Activated T-helper 1 cell treated with anti-CD3 and anti-CD28 coated beads, Interleukin-12 subunit alpha, Interleukin-12 subunit beta, Interleukin-2, Interleukin-4 antibody, amounts not matched to agents 30 ng/mL and 10 ng/mL and 1 ng/mL, durations not matched to agents 14 hours and 24 hours and 36 hours (primary cell): ENCODE data around the gene RIC3. TPM values are rescaled to one million over a fixed set of nuclear protein-coding genes. Genes with fewer than 3 reads are reported as not detected.

Source experiments
- DNase-seq: peaks from one replicate; pipeline ENCODE4 v3.0.0; 2021; ENCODE audit warnings: low spot score
- H3K27ac Mint-ChIP-seq: one replicate; pipeline ENCODE4 v1.8.0; 2021; ENCODE audit warnings: mild to moderate bottlenecking, mixed read lengths
- H3K27me3 Mint-ChIP-seq: one replicate; pipeline ENCODE4 v1.8.0; 2022; ENCODE audit warnings: mild to moderate bottlenecking, moderate library complexity, mixed read lengths; ENCODE audit not compliant: insufficient read depth
- H3K36me3 Mint-ChIP-seq: one replicate; pipeline ENCODE4 v1.8.0; 2021; ENCODE audit warnings: low read depth, mixed read lengths
- H3K4me1 Mint-ChIP-seq: one replicate; pipeline ENCODE4 v1.8.0; 2021; ENCODE audit warnings: low read depth, mixed read lengths
- H3K4me3 Mint-ChIP-seq: one replicate; pipeline ENCODE4 v1.8.0; 2021; ENCODE audit warnings: mild to moderate bottlenecking, moderate library complexity, mixed read lengths
- H3K9me3 Mint-ChIP-seq: one replicate; pipeline ENCODE4 v1.8.0; 2021; ENCODE audit warnings: mixed read lengths
- intact Hi-C: fragments of 100-400 bp; cut with micrococcal nuclease; formaldehyde crosslinking; loops from one replicate; pipeline ENCODE4 v1.15.1; 2024
- total RNA-seq: library from RNA; stranded (reverse); gene quantifications from 2 replicates; pipeline ENCODE4 v1.2.3, GENCODE V29; 2022

RIC3 gene
- total RNA-seq, 1 donor from 2014 or later = 4.7 TPM

DNA sequence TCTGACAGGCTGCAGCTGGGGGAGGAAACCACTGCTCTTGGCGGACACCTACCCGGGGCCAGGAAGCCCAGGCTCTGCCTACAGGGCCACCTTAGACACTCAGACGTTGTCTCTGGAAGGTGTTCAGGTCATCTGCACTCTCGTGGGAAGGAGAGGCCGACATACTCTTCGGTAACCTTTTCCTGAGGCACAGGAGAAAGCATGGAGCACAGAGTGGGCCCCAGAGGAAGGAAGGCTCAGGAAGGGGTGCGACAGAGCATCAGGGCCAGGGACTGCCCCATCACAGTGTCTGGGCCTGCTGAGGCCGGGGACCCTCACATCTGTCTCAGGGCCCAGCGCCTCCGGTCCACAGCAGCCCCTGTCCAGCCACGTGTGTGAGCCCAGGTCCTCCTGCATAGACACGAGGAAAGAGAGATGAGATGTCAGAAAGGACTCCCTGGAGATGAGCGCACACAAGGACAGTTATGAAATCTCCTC is 106.0 kb downstream of the RIC3 start:
- no peaks in the 10 kb centered on the region for H3K9me3 Mint-ChIP-seq

GRCh38 chr11:8061555-8062428 is 107.0 kb downstream of the RIC3 start:
- no peak overlapping the region for H3K27ac Mint-ChIP-seq
- no peaks in the 10 kb centered on the region for H3K36me3 Mint-ChIP-seq
- peaks cover 6% of the 10 kb centered on the region for H3K4me1 Mint-ChIP-seq
- no peaks in the 10 kb centered on the region for H3K9me3 Mint-ChIP-seq
- H3K4me3 Mint-ChIP-seq = no peak overlapping the region
- intact Hi-C loops = no loop called here
- no peaks in the 10 kb centered on the region for H3K27me3 Mint-ChIP-seq
- no peak for DNase-seq

More for the DNA sequence above, 106.0 kb downstream of the RIC3 start:
- Mint-ChIP-seq H3K4me3 (no peak overlapping the region), H3K36me3 (no peaks in the 10 kb centered on the region), H3K27ac (no peak overlapping the region), H3K27me3 (no peaks in the 10 kb centered on the region), H3K4me1 (peaks cover 6% of the 10 kb centered on the region)
- intact Hi-C loops = no loop called here
- no peak for DNase-seq

DNA sequence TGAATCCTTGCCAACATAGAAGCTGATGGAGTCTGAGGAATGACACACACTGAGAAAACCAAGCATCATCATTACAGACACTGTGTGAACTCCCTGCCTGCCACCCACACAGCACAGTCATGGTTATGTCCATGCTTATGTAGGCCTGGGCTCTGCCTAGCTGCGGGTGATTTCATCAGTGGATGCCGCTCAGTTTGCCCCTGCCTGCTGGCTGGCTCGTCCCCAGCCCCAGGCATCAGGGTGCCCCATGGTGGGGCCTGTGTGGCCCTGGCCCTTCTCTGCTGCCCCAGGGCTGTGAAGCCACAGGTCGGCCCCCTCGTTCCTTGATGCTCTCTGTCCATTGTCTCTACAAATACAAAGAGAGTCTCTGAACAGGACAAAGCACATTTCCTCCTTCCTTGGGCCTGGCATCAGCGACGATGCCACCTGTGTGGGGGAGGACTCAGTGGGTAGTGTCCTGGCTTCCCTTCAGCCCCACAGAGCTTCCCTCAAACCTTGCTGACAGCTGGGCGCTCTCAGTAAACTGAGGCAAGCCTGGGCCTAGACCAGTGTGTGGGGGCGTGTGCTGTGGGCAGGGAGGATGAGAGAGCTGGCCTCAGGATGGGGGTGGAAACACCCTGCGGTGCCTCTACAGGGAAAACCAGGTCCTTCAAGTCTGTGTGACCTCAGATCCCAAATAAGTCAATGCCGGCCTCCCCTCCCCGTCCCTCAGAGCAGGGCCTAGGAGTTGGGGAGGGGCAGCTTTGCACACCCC is 107.8 kb downstream of the RIC3 start:
- no peaks in the 10 kb centered on the region for H3K9me3 Mint-ChIP-seq
- H3K4me3 Mint-ChIP-seq = no peak overlapping the region
- H3K4me1 Mint-ChIP-seq = peaks cover 6% of the 10 kb centered on the region
- H3K36me3 Mint-ChIP-seq = no peaks in the 10 kb centered on the region
- H3K27ac Mint-ChIP-seq = no peak overlapping the region
- DNase-seq = no peak
- H3K27me3 Mint-ChIP-seq = no peaks in the 10 kb centered on the region
- intact Hi-C loops = no loop called here

DNA sequence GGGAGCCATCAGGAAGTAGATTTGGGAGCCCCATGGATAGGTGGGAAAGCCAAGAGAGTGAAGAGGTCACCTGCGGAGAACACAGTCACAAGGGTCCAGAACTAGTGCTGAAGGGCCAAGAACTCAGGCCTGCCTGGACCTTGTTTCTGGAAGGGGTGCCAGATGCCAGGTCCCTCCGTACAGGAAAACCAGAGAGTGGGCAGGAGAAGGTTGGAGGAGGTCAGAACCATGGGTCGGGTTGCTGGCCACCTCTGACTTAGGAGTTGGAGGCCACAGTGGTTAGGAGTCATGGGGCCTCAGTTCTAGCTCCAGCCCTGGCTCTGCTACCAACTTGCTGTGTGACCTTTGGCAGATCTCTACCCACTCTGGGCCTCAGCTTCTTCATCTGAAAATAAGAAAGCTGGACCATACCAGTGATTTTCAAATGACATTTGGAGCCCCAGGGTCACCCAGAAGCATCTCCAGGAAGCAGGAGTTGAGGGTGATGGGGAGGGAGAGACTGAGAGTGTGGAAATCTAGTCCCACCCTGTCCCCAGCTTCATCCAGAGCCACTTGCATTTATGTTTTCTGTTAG is 108.6 kb downstream of the RIC3 start:
- DNase-seq = no peak
- Mint-ChIP-seq H3K27ac (no peak overlapping the region), H3K9me3 (no peaks in the 10 kb centered on the region), H3K4me3 (no peak overlapping the region), H3K4me1 (peaks cover 6% of the 10 kb centered on the region), H3K27me3 (no peaks in the 10 kb centered on the region), H3K36me3 (no peaks in the 10 kb centered on the region)
- intact Hi-C loops = no loop called here

GRCh38 chr11:8059571-8060011 is 109.2 kb downstream of the RIC3 start:
- no peak overlapping the region for H3K27ac Mint-ChIP-seq

DNA sequence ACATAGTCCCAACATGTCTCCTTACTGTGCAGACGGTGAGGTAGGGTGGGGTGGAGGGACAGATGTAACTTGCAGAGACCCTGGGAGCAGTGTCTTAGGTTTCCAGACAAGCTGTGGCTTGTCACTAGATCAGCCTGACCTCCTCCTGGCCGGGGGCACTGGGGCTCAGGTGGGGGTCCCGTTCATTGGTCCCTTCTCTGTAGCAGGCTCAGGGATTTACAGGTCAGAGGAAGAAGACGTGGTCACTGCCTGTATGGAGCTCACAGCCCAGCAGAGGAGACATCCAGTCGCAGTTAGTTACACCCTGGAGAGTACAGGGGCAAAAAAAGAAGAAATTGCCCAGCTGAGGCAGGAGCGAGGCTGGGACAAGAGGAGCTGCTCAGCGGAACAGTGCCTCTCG is 109.8 kb downstream of the RIC3 start:
- Mint-ChIP-seq H3K9me3 (no peaks in the 10 kb centered on the region), H3K4me3 (no peak overlapping the region), H3K27me3 (peaks cover 2% of the 10 kb centered on the region), H3K27ac (no peak overlapping the region), H3K4me1 (peaks cover 6% of the 10 kb centered on the region), H3K36me3 (no peaks in the 10 kb centered on the region)
- intact Hi-C loops = no loop called here
- no peak for DNase-seq

More at GRCh38 chr11:8059571-8060011, 109.2 kb downstream of the RIC3 start:
- Mint-ChIP-seq H3K9me3 (no peaks in the 10 kb centered on the region), H3K27me3 (no peaks in the 10 kb centered on the region), H3K4me1 (peaks cover 6% of the 10 kb centered on the region), H3K4me3 (no peak overlapping the region), H3K36me3 (no peaks in the 10 kb centered on the region)
- intact Hi-C loops = no loop called here
- no peak for DNase-seq

DNA sequence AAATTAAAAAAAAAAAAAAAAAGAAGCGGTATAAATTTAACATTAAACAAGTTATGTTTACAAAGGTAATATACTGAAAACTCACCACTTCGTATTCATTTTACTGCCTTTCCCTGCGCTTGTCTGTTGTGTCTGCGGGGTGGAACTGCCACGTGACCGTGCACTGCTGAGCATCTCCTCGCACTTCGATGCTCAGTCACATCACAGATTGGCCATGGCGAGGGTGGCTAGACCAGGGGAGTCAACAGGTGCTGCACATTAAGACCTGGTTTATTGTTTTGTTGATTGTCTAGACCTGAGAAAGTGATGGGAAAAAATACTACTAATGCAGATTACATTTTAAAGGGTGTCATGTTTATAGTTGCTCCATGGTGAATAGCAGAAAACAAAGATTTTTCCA is 110.6 kb downstream of the RIC3 start:
- DNase-seq = no peak
- H3K36me3 Mint-ChIP-seq = no peaks in the 10 kb centered on the region
- no peak overlapping the region for H3K4me3 Mint-ChIP-seq
- H3K27ac Mint-ChIP-seq = no peak overlapping the region
- peaks cover 2% of the 10 kb centered on the region for H3K27me3 Mint-ChIP-seq
- intact Hi-C loops = no loop called here
- H3K9me3 Mint-ChIP-seq = no peaks in the 10 kb centered on the region
- peaks cover 6% of the 10 kb centered on the region for H3K4me1 Mint-ChIP-seq

- Mint-ChIP-seq H3K36me3 (no peaks in the 10 kb centered on the region), H3K27ac (no peak overlapping the region), H3K27me3 (peaks cover 2% of the 10 kb centered on the region), H3K9me3 (no peaks in the 10 kb centered on the region), H3K4me3 (no peak overlapping the region), H3K4me1 (peaks cover 6% of the 10 kb centered on the region)
- intact Hi-C loops = no loop called here
- DNase-seq = no peak
These were observed 111.9 kb downstream of the RIC3 start for GRCh38 chr11:8056810-8057463.

Other genes starting within 250 kb of the RIC3 start
- gene OR10A6, start 237.8 kb downstream of the RIC3 start, total RNA-seq = not detected in 2 replicates
- gene OR10A3, start 227.3 kb downstream of the RIC3 start, total RNA-seq = not detected in 2 replicates
- not detected in 2 replicates for gene NLRP10, start 203.6 kb downstream of the RIC3 start, total RNA-seq
- 210 and 214 TPM in 2 replicates for gene EIF3F, start 181.7 kb downstream of the RIC3 start, total RNA-seq
- 0.24 and 0.29 TPM in 2 replicates for gene TUB, start 87.8 kb downstream of the RIC3 start, total RNA-seq
- not detected in 2 replicates for gene LMO1, start 94.9 kb upstream of the RIC3 start, total RNA-seq